ENCODE measurements around the gene ARPP19. TPM values are rescaled to one million over a fixed set of nuclear protein-coding genes. Genes with fewer than 3 reads are reported as not detected.
"Not testable (repeated sequence)": the region's sequence is repeated elsewhere in the genome, so short reads cannot be mapped to it uniquely, and the experiment has no call there.

The ARPP19 gene, protein sequence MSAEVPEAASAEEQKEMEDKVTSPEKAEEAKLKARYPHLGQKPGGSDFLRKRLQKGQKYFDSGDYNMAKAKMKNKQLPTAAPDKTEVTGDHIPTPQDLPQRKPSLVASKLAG
- polyA plus RNA-seq = 64.6 TPM

DNA sequence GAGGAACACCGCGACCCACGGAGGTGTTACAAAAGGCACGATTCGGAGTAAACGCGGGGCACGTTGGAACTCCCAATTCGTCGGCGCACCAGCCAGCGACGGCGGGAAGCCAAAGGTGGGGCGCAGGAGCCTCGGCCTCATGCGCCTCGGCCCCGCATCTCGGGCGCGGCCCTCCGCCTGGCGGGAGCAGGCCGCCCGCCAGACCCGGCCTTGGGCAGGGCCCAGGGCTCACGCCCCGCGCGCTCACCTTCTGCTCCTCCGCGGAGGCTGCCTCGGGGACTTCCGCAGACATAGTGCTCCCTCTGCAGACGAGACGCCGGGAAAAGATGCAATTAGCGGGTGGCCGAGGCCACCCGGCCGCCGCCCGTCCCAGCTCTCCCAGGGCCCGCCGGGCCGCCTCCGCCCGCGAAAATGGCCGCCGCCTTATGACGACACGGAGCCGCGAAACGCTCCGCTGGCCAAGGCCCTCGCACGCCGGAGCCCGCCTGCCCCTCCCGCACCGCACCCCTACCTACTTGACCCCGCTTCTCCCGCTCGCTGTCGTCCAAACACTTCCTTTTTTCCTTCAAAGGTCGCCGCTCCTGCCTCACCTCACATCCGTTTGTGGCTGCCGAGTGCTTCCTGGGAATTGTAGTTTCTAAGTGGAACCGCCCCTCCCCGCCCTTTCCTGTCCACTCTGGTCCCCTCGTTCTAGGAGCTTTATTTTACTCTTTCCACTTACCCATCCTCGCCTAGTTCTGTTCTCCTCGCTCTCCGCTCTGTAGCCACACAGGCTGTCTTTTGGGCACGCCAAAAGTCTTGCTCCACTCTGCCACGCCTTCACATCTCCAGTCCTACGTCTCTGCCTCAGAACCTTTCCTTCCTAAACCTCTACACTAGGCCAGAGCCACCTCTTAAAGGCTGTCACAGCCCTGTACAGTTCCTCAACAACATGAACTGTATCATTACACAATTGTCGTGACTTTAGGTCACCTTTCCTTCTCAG, at the start of gene ARPP19:
ARPP19 (minus strand) TSS at position 430 of the 985 bp plus-strand sequence; CDS start at position 292, 138 bp downstream.
- Mint-ChIP-seq H3K4me1 (peaks cover 31 to 37% (median 32%) of the 10 kb centered on the region in 3 donors), H3K36me3 (peaks cover 1% of the 10 kb centered on the region)

DNA sequence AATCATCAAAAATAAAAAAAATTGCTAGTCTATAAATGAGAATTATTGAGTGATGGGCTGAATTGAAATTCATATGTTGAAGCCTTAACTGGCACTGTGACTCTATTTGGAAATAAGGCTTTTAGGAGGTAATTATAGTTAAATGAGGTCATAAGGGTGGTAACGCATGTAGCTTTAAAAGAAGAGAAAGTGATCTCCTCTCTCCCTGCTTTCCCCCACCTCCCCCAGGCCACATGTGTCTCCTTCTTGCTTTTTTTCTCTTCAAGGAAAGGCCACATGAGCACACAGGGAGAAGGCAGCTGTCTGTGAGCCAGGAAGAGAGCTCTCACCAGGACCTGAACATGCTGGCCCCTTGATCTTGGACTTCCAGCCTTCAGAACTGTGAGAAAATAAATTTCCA, 48.2 kb upstream of the ARPP19 start:
- Mint-ChIP-seq H3K36me3 (no peaks in the 10 kb centered on the region), H3K27ac (no peak overlapping the region)

More for the DNA sequence above, at the start of gene ARPP19:
- Mint-ChIP-seq H3K9me3 (peaks cover 0 to 2% (median 0%) of the 10 kb centered on the region in 3 donors), H3K27me3 (no peaks in the 10 kb centered on the region), H3K27ac (peak within 1 kb of the TSS; percentile 93 to 98 (median 96)), H3K4me3 (peak within 1 kb of the TSS; percentile 86 to 97 (median 94))

DNA sequence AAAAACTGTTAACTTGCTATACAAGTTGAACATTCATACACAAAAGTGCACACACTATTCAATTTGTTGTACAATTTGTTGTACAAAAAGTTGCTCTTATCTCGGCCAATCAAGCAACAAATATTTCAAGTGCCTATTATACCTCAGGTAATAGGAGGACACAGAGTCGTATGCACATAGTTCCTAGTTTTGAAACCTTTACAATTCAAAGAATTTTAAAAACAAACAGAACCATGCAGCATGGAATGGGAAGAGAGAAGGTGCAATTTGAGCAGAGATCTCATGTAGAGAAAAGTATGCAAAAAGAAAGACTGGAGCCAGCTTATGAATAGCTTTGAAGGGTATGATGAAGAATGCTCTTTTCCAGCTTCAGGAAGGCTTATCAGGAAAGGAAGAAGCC, 46.5 kb upstream of the ARPP19 start:
- H3K36me3 Mint-ChIP-seq = no peaks in the 10 kb centered on the region
- no peaks in the 10 kb centered on the region for H3K27me3 Mint-ChIP-seq
- no peak overlapping the region for H3K27ac Mint-ChIP-seq
- H3K4me3 Mint-ChIP-seq = no peak overlapping the region
- H3K4me1 Mint-ChIP-seq = peaks cover 0 to 4% (median 2%) of the 10 kb centered on the region in 3 donors
- H3K9me3 Mint-ChIP-seq = no peaks in the 10 kb centered on the region

More for the DNA sequence above, 48.2 kb upstream of the ARPP19 start:
- no peaks in the 10 kb centered on the region for H3K27me3 Mint-ChIP-seq
- H3K4me3 Mint-ChIP-seq = no peak overlapping the region
- H3K4me1 Mint-ChIP-seq = peaks cover 0 to 2% (median 0%) of the 10 kb centered on the region in 3 donors
- H3K9me3 Mint-ChIP-seq = no peaks in the 10 kb centered on the region

DNA sequence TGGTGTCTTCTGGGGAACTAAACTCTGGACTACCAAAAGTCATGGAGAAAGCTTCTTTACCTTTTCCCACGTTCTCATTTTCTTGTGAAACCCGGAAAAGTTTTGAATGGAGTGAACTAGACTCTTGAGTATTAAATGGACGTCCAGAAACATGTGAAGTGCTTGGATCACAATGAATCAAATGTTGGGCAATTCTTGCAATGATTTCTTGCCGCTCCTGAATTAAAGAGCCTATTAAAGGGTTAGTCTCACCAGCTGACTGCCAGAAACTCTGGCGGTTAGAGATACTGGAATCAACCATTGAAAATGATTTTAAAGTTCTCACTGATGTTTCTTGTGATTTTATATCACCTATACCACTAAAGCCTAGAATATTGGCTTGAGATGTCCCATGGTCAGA, 40.8 kb upstream of the ARPP19 start:
- Mint-ChIP-seq H3K27me3 (no peaks in the 10 kb centered on the region), H3K27ac (no peak overlapping the region), H3K4me1 (peaks cover 4 to 11% (median 5%) of the 10 kb centered on the region in 3 donors), H3K36me3 (peaks cover 4% of the 10 kb centered on the region), H3K4me3 (no peak overlapping the region), H3K9me3 (no peaks in the 10 kb centered on the region)

DNA sequence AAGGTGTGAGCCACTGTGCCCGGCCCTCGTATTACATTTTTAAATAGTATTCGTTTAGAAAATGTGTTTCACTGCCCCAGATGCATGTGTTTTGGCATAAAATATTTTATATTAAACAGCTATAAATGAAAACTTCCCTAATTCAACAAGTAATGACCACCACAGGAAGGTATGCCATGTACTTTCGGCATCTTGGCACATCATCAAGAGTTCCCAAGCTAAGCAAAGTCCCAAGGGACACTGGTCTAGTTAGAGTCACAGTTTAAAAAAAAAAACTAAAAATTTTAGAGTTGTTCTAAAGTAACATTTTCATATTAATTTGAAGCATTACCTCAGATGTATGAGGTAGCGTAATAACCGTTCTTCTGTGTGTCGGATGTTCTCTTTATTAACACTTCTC, 15.6 kb upstream of the ARPP19 start:
- Mint-ChIP-seq H3K27ac (no peak overlapping the region), H3K9me3 (no peaks in the 10 kb centered on the region), H3K36me3 (peaks cover 5% of the 10 kb centered on the region), H3K27me3 (no peaks in the 10 kb centered on the region), H3K4me3 (no peak overlapping the region), H3K4me1 (no peaks in the 10 kb centered on the region)

DNA sequence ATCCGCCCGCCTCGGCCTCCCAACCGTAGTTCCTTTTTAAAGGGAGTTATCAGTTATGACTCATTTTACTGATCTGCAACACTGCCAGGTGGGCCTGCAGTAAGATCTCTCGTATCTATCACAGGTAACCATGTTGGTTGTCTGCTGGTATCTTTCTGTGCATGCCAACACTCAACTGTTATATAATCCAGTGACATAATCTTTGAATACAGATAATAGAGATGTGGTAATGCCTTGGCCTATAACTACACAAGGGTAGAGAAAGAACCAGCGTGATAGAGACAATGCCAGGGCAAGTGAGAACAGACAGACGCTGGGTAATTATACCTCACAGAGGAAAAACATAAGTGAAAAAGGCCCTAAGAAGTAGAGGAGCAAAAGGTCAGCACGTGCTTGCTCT, 11.0 kb upstream of the ARPP19 start:
- Mint-ChIP-seq H3K4me3 (no peak overlapping the region), H3K9me3 (peaks cover 0 to 1% (median 0%) of the 10 kb centered on the region in 3 donors), H3K27ac (no peak overlapping the region), H3K27me3 (no peaks in the 10 kb centered on the region), H3K4me1 (peaks cover 0 to 6% (median 0%) of the 10 kb centered on the region in 3 donors), H3K36me3 (peaks cover 3% of the 10 kb centered on the region)

DNA sequence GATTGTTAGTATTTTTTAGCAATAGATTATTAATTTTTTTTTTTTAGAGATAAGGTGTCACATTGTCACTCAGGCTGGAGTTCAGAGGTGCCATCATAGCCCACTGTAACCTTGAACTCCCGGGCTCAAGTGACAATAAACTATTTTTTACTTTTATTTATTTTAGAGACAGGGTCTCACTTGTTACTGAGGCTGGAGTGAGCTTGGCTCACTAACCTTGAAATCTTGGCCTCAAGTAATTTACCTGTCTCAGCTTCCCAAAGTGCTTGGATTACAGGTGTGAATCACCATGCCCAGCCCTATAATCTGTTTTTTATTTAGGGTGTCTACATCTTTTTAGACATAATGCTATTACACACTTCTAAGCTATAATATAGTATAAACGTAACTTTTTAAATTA, 7.9 kb upstream of the ARPP19 start:
- Mint-ChIP-seq H3K27ac (no peak overlapping the region), H3K4me1 (peaks cover 0 to 6% (median 0%) of the 10 kb centered on the region in 3 donors), H3K36me3 (peaks cover 5% of the 10 kb centered on the region), H3K9me3 (peaks cover 0 to 4% (median 4%) of the 10 kb centered on the region in 3 donors), H3K4me3 (no peak overlapping the region), H3K27me3 (no peaks in the 10 kb centered on the region)

DNA sequence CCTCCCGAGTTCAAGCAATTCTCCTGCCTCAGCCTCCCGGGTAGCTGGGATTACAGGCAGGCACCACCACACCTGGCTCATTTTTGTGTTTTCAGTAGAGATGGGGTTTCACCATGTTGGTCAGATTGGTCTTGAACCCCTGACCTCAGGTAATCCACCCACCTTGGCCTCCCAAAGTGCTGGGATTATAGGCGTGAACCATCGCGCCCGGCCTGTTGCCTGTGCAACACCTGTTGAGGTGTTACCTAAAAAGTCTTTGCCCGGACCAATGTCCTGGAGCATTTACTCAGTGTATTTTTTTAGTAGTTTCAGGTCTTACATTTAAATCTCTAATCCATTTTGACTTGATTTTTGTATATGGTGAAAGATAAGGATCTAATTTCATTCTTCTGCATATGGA, 6.7 kb upstream of the ARPP19 start:
- H3K27ac Mint-ChIP-seq, H3K27me3 Mint-ChIP-seq, H3K36me3 Mint-ChIP-seq, H3K4me1 Mint-ChIP-seq, H3K9me3 Mint-ChIP-seq, H3K4me3 Mint-ChIP-seq: not testable (repeated sequence)

DNA sequence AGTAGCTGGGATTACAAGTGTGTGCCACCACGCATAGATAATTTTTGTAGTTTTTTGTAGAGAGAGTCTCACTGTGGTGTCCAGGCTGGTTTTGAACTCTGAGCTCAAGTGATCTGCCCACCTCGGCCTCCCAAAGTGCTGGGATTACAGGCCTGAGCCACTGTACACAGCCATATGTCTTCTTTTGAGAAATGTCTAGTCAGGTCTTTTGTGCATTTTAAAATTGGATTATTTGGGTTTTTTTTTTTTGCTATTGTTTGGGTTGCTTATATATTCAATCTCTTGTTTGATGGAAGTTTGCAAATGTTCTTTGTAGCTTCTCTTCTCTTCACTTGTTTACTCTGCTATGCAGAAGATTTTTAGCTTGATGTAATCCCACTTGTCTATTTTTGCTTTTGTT, 6.2 kb upstream of the ARPP19 start:
- Mint-ChIP-seq H3K4me3 (no peak overlapping the region), H3K27me3 (no peaks in the 10 kb centered on the region), H3K36me3 (peaks cover 5% of the 10 kb centered on the region), H3K27ac (peak overlapping the region in 1 of 3 donors; percentile 57), H3K9me3 (peaks cover 0 to 4% (median 4%) of the 10 kb centered on the region in 3 donors), H3K4me1 (peaks cover 0 to 6% (median 0%) of the 10 kb centered on the region in 3 donors)

DNA sequence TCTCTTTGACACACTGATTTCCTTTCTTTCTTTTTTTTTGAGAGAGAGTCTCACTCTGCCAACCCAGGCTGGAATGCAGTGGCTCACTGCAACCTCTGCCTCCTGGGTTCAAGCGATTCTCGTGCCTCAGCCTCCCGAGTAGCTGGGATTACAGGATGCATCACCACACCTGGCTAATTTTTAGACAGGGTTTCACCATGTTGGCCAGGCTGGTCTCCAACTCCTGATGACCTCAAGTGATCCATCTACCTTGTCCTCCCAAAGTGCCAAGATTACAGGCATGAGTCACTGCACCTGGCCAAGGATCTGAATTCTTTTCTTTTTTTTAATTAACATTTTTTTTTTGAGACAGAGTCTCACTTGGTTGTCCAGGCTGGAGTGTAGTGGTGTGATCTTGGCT, 5.8 kb upstream of the ARPP19 start:
- peak overlapping the region in 2 of 3 donors; percentile 5 to 57 for H3K27ac Mint-ChIP-seq
- H3K36me3 Mint-ChIP-seq, H3K4me3 Mint-ChIP-seq: not testable (repeated sequence)

DNA sequence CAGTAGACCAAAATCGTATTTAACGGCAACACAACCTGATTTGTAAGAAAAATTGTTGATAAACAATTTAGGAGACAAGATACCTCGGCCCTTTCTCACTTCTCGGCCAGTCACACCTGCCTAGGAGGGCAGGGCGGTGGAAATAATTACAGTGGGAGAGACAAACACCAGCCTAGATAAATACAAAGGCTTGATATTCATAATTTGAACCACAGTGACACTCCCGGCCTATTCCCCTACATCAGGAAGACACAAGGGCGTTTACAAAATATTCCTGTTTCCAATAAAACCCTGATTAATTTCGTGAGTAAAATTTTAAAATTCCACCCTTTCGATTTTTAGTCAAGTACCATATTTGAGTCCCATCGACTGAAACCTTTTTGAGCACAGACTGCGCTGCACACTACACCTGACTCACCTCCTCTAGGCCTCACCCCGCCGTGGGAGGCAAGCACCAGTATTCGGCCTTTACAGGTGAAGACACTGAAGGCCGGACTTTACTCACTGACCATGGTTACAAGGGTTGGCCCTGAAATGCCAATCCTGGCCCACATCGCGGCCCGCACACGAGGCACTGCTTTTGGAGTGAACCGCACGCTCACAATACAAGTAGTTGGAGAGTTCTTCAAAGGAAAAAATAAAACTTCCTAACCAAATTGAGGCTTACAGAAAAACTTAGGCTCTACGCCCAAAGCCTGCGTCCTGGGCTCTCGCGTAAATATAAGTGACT, 794 bp downstream of the ARPP19 start:
- Mint-ChIP-seq H3K27me3 (no peaks in the 10 kb centered on the region), H3K36me3 (peaks cover 1% of the 10 kb centered on the region), H3K9me3 (no peaks in the 10 kb centered on the region), H3K4me1 (peaks cover 34 to 42% (median 35%) of the 10 kb centered on the region in 3 donors), H3K4me3 (peak overlapping the region; percentile 86 to 97 (median 94)), H3K27ac (peak overlapping the region; percentile 93 to 98 (median 96))

More for the DNA sequence above, 5.8 kb upstream of the ARPP19 start:
- not testable (repeated sequence) for H3K4me1 Mint-ChIP-seq, H3K27me3 Mint-ChIP-seq, H3K9me3 Mint-ChIP-seq

DNA sequence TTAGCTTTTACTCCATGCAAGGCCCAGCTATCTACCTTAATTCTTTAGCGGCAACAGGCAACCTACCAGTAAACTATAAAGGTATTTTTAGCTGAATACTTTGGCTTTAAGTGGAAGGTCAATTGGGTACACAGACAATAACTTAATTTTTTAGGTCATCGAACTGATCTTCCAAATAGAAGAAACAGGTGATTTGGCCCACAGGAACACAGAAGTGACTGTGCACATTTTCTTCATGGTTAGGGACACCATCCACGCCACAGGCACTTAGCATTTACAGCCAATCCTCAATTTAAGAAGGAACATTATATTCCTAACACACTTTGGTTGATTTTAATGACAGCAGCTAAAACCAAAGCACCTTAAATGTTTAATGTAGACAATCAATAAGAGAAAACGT, 1.9 kb downstream of the ARPP19 start:
- H3K36me3 Mint-ChIP-seq = peaks cover 1% of the 10 kb centered on the region
- no peaks in the 10 kb centered on the region for H3K9me3 Mint-ChIP-seq
- H3K4me1 Mint-ChIP-seq = peaks cover 38 to 47% (median 40%) of the 10 kb centered on the region in 3 donors

DNA sequence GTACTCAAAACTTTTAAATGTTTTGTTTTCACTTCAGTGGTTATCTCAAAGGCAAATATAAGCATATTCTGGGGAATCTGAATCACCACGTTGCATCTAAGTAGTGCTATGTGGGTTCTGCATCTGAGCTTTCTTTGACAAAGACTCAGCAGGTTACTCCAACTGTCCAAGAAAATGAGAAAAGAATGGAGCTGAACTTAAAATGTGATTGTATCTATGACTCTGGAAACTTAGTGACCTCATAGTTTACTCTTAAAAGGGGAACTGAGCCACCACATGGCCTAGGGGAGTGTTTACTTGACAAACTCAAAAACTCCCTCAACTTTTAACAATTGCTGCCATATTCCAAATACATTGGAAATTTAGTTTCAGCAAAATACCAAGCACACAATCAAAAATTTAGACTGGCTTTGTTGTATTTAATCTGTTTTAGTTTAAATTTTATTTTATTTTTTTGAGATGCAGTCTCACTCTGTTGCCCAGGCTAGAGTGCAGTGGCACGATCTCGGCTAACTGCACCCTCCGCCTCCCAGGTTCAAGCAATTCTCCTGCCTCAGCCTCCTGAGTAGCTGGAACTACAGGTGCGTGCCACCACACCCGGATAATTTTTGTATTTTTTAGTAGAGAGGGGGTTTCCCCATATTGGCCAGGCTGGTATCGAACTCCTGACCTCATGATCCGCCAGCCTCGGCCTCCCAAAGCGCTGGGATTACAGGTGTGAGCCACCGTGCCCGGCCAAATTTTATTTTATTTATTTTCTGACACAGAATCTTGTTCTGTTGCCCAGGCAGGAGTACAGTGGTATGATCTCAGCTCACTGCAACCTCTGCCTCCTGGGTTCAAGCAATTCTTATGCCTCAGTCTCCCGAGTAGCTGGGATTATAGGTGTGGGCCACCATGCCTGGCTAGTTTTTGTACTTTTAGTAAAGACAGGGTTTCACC, 3.1 kb downstream of the ARPP19 start:
- Mint-ChIP-seq H3K4me3 (peak overlapping the region; percentile 3 to 78 (median 60)), H3K27ac (peak overlapping the region; percentile 90 to 94 (median 93)), H3K4me1 (peaks cover 40 to 52% (median 44%) of the 10 kb centered on the region in 3 donors)
- H3K9me3 Mint-ChIP-seq, H3K27me3 Mint-ChIP-seq, H3K36me3 Mint-ChIP-seq: not testable (repeated sequence)

More for the DNA sequence above, 1.9 kb downstream of the ARPP19 start:
- Mint-ChIP-seq H3K27me3 (no peaks in the 10 kb centered on the region), H3K27ac (peak overlapping the region; percentile 93 to 98 (median 96)), H3K4me3 (peak overlapping the region; percentile 82 to 97 (median 89))

DNA sequence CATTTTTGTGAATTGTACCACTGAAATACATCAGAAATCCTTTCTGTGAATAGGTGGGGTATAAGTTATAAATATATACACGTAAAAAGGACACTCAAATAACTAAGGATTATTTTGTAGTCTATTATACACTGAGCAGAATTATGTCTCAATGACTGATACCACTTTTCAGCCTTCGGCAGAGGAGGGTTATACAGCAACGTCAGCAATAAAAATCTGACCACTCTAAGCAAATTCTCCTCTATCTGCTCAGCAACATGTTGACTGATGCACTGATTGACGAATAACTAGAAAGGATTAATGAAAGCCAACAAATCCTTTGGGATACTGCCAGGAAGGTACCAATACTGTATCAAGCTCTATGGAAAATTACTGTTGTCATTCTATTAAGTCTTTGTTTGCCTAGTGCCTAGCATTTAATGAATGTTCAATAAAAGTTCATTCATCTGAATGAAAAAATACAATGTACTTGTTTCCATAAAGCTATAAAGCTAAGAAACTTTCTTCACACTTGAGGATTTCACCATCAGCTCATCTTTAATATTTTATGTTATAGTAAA, 5.2 kb downstream of the ARPP19 start:
- Mint-ChIP-seq H3K4me1 (peaks cover 52 to 62% (median 54%) of the 10 kb centered on the region in 3 donors), H3K27me3 (no peaks in the 10 kb centered on the region), H3K4me3 (peak overlapping the region in 2 of 4 donors; percentile 20 to 41), H3K36me3 (peaks cover 1% of the 10 kb centered on the region), H3K27ac (peak overlapping the region in 2 of 3 donors; percentile 56 to 66), H3K9me3 (no peaks in the 10 kb centered on the region)

Measured in IgD-negative memory B cell (primary cell).